Transverse colon (tissue), 4 donors: ENCODE data around the gene SPDYE2B. TPM values are rescaled to one million over a fixed set of nuclear protein-coding genes. Genes with fewer than 3 reads are reported as not detected.

ENCODE experiments used
- small RNA-seq, 4 donors: library from RNA; depleted of rRNA; stranded (forward); fragments of <200 nt; gene quantifications; one replicate each; pipeline ENCODE3, GENCODE V24; 2016
- total RNA-seq, 4 donors: library from RNA; depleted of rRNA; stranded (reverse); fragments of >200 nt; gene quantifications; one replicate each; pipeline ENCODE4 v1.1.0, GENCODE V29; 2016

Gene SPDYE2B
- total RNA-seq, 4 donors from 2014 or later: not detected

Small RNA genes within 50 kb of the gene (small RNA-seq; reads per million reads assigned to genes)
- gene AC105052.3 (0 reads per million in 4 donors), gene UPK3BL1 (0 reads per million in 4 donors)

Other genes starting within 250 kb of the SPDYE2B start
- 10 to 100 TPM in 2 of 4 donors, 1 to 10 TPM in 2; 3.1 to 99.9 (median 11.0) TPM for gene ORAI2, start 216.7 kb upstream of the SPDYE2B start, total RNA-seq
- 10 to 100 TPM in 2 of 4 donors, 1 to 10 TPM in 2; 1.8 to 21.3 (median 14.0) TPM for gene ALKBH4, start 185.5 kb upstream of the SPDYE2B start, total RNA-seq
- 10 to 100 TPM; 15.7 to 45.6 (median 18.4) TPM for gene LRWD1, start 185.3 kb upstream of the SPDYE2B start, total RNA-seq
- 10 to 100 TPM in 2 of 4 donors, 1 to 10 TPM in 2; 5.4 to 30.3 (median 15.0) TPM for gene POLR2J, start 171.4 kb upstream of the SPDYE2B start, total RNA-seq
- 10 to 100 TPM; 10.9 to 41.9 (median 19.8) TPM for gene RASA4B, start 132.5 kb upstream of the SPDYE2B start, total RNA-seq
- 100 to 1,000 TPM in 1 of 4 donors, 10 to 100 TPM in 2, 1 to 10 TPM in 1; 7.8 to 116 (median 30.4) TPM for gene UPK3BL2, start 106.6 kb upstream of the SPDYE2B start, total RNA-seq
- not detected for gene SPDYE2, start 99.1 kb upstream of the SPDYE2B start, total RNA-seq
- 10 to 100 TPM; 29.8 to 51.3 (median 34.2) TPM for gene POLR2J3, start 77.7 kb upstream of the SPDYE2B start, total RNA-seq
- 10 to 100 TPM; 10.9 to 97.3 (median 30.7) TPM for gene RASA4, start 33.6 kb upstream of the SPDYE2B start, total RNA-seq
- 10 to 100 TPM; 20.2 to 92.0 (median 48.2) TPM for gene UPK3BL1, start 7.5 kb upstream of the SPDYE2B start, total RNA-seq
- 1 to 10 TPM; 1.1 to 6.7 (median 5.2) TPM for gene POLR2J2, start 21.3 kb downstream of the SPDYE2B start, total RNA-seq
- gene FAM185A, start 98.7 kb downstream of the SPDYE2B start, total RNA-seq: 10 to 100 TPM; 12.7 to 20.2 (median 17.4) TPM